HK-2 (cell line): ENCODE measurements around the gene TRIM31.

Experiments
- DNase-seq: peaks from one replicate; pipeline ENCODE4 v3.0.0-alpha.2; 2018; ENCODE audit not compliant: unreplicated experiment

The TRIM31 gene

DNA sequence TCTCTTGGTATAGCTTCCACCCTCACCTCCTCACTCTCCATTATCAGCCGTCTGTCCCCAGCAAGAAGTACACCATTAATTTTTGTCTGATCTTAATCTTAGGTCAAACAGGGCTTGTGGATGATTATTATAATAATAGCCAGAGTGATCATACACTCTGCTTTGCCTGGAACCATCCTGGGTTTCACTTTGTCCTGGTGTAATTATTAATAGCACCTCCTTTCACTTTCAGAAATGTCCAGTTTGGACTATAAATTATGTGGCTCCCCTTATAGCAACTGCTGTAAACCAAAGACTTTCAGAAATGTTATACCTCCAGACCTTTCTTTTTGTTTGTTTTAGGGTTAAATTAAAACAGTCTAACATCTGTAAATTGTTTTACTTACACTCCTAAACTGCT lies 951 bp upstream of the TRIM31 start:
- no peak for DNase-seq

DNA sequence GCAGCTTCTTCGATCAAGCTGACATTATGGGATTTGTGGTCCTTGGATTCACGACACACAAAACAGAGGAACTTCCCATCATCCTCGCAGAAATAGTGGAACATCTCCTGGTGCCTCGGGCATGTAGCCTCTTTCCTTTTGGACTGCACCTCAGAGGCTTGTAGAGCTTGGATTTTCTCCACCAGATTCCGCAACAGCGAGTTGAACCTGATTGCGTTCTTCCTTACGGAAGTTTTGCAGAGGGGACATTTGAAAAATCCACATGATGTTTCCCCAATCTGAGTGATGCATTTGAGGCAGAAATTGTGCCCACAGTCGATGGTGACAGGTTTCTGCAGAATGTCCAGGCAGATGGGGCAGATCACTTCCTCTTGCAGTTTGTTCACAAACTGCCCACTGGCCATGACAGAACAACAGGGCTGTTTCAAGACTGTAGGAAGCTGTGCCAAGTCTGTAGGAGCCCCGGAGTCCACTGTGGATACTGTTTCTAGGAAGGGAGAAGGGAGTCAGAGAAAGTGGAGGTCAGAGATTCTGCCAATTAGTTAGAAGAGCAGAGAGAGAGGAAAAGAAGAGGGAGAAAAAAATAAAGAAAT lies 392 bp downstream of the TRIM31 start:
- no peak for DNase-seq

DNA sequence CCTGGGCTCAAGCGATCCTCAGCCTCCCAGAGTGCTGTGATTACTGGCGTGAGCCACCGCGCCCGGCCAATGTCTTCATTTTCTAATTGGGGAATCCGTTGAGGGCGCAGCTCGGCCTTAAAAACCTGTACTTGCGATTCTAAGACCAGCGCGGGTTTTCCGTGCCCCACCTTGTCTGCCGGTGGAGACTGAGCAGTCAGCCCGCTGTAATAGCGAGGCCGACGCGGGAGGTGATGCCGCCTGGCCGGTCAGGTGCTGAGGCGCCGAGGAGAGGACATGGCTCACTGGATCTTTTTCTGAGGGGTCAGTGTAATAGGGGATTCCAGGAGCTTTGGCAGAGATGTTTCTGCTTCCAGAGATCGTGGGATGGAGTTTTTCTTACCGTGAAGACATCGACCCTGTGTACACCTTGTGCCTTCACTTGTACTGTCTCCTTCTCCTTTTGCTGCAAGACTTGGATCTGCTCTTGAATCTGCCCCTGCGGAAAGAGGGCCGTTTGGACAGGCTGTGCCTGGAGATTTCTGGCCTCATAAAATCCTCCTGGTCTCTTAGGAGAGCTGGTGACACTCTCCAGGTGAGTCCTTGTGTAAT lies 1.5 kb downstream of the TRIM31 start:
- no peak for DNase-seq

DNA sequence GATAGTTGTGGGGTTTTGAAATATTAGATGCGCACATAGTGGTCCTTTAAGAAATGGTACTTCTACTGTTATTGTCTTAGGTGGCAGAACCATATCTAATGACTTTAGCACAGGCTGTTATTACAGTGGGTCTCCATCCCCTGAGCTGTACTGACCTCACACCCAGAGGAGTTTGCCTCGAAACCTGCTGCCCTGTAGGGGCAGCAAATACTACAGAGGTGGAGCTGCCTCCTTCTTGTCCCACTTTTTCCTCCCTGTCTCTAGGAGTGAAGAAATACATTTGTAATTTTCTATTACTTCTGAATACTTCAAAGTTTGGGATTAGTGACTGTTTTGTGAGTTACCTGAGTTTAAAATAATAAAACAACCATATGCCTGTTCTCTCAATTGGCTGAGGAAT lies 8.2 kb downstream of the TRIM31 start:
- no peak for DNase-seq

DNA sequence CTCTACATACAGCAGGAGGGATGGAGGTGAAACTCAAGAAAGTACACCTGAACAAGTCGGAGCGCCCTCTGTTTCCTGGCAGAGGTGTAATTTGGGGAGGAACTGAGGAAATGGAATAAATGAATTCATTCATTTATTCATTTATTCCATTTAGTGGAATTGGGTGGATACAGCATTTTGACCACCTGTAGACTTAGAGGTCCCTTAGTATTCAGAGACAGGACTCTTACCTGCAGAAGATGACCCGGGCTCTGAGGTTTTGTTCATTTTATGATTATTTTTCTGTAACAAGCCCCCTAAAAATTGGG lies 9.1 kb downstream of the TRIM31 start:
- no peak for DNase-seq

DNA sequence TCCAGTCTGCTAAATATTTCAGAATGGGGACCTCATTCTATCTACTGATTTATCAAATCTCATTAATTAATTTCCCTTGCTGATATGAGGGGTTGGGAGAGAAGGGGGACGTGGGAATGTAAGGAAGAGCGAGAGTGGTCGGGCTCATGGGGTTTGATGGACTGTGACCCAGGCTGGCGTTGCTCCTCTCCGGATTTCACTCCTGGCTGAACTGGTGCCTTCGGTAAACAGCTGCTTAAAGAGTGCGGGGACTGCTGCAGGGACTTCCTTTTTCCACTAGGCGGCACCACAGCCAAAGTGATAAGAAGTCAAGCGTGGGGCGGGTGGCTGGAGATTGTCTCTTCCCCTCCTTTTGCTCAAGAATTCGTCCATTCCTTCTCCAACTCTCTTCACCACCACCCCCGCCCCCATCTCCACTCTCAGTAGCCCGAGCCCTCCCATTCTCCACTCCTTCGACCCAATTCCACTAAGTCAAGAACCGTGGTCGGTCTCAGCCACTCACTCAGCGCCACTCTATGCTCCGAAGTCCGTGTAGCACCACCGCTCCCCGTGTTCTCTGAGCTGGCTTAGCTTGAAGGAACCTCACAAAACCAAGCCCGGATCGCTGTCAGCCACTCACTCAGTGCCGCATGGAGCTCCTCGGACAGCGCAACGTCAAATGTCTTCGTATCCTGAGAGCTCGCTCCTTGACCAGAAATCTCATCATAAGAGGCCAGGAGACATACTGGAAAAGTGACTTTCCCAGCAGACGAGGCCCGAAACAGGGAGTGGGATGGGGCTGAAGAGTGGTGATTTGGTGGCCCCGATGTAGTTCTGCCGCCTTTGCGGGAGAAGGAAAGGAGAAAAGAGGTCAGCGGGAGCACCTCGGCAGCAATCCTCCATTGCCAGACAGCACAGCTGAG lies 9.7 kb downstream of the TRIM31 start:
- DNase-seq = peak; percentile 84

DNA sequence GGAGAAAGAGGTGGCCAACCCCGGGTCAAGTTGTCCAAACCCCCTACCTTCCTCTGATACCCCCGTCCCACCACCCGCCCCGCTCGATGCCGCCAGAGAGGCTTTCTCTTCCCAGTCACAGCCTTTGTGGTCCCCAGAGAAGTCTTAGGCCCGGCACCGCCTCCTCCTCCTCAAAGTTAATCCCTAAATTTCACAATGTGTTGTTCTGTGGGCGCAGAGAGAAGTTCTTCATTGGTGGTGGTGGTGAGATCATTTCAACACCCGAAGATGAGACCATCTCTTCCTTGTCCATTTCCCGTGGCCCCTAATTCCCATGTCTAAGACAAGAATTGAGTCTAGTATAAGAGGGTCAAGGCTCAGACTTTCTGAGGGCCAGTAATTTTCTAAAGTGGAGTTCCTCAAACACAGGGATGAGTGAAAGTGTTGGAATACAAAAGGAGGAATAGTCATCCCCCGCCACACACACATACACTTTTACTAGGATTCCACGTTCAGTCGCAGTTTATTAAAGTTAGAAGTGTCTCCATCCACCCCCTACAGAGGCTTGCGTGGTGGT lies 10.4 kb downstream of the TRIM31 start:
- no peak for DNase-seq

DNA sequence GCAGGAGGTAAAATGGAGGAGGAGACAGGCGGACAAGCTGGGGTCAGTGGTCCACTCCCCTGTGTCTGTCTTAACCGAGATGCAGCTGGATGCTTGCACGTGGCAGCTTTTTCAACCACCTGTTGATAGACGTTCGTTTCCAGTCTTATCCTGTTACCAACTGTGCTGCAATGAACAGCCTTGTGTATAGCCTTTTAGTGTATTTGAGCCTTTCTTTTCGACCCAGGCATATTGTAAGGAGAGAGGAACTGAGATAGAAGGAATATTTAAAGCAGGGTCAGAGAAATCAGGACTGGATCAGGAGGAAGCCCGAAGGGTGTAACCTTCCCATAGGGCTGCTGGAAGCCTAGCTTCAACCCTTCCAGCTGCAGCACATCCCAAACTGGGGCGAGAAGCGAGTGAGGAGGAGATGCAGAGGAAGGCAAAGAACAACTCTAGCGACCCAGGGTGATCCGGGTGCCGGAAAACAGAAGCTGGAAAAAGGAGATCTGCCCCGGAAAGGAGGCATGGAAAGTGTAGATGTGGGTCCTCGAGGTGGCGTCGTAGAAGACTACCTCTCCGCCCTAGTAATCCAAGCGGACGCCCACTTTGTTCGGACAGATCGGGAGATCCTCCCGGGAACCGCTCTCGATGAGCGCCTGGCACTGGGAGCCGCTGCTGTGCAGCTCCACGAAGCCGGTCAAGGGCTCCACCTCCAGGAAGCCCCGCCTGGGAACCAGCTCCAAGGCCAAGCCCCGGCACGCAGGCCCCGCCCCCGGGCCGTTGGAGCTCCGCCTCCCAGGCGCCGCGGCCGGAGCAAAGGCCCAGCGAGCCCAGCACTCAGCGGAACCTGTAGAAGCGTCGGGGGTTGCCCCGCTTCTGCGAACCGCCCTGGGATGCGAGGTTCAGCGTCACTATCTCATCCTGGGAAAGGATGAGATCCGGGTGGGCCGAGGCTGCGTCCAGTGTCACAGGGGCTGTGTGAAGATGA lies 11.2 kb downstream of the TRIM31 start:
- peak; percentile 89 for DNase-seq

DNA sequence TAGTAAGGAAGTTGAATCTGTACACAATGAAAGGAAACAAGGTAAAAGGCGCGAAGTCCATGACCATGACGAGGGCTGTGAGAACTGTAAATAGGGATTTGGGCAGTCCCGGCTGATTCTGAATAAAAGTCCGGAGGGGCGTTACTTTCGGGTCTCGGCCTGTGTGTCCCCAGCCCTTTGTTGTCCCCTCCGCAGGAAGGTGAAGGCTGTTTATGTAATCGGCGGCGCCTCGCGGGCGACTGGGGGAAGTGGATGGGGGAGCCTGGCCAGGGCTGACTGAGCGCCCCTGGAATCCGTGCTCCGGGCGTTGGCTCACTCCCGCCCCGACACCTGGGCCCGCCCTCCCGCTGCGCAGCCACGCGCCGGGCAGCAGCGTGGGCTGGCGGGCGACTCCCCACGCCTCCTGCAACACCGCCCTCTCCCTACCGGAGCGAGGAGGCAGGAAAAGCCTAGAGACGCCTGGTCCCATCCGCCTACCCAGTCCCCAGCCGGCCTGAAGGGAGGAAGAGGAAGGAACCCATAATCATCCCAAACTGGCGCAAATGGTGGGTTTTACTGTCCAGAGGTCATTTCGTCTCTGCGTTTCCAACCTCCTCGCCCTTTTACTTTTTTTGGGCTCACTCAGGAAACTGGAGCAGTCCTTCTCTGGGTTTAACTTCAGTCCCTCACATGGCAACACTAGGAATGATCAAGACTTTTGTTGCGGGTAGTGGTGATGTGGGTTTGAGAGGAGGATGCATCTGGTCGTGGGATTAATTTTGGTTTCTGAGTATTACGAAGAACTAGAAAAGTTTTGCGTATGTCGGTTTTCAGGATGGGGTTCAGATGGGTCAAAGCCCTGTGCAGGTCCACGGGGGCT lies 12.1 kb downstream of the TRIM31 start:
- DNase-seq = peak; percentile 32

DNA sequence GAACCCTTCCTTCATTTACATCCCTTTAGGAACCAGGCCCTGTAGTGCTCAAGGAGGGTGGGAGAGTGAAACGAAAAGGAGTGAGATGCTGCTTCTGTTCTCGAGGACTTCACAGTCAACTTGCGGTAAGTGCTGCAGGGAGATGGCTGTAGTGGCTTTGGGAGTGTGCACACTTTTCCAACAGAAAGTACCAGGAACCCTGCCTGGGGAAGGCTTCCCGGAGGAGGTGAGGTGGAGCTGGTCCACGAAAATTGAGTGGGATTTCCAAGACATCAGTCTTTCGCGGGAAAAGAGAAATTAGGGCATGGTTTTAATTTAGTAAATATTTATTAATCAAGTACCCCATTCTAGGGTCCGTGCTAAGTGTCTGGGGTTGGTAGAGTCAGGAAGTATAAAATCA lies 12.7 kb downstream of the TRIM31 start:
- no peak for DNase-seq

DNA sequence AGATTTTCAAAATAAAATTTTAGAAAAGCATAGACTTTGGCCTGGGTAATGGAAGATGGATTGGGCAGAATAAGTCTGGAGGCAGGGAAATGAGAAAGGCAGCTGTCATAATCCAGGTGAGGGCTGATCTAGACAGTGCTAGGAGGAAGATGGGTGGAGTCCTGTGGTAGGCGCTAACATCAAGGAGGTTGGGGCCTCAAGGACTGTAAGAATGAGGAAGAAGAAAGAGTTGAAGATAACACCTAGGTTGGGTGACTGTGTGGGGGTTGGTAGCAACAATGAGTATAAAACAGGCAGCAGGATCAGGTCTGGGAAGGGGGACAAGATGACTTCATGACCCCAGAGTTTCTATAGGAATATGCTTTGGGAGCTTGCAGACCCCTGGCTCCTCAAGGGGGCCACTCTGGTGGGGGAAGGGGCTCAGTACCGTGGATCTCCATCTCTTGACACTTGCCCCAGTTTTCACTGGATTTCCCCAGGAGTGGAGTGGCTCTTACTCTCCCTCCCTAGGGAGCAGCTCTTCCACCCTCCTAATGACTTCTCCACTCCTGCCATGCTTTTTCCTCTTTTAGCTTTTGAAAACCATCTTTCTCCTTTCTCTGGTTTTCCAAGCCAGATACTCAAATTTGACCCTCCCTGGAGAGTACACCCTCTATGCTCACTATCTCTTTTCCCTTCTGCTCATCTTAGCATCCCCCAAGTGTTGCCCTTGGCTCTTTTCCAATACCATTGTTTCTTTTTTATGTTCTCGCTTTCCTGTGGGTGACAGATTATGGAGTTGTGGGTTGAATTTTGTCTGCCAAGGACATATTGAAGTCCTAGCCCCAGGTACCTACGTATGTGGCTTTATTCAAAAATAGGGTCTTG lies 14.8 kb downstream of the TRIM31 start:
- DNase-seq = no peak

DNA sequence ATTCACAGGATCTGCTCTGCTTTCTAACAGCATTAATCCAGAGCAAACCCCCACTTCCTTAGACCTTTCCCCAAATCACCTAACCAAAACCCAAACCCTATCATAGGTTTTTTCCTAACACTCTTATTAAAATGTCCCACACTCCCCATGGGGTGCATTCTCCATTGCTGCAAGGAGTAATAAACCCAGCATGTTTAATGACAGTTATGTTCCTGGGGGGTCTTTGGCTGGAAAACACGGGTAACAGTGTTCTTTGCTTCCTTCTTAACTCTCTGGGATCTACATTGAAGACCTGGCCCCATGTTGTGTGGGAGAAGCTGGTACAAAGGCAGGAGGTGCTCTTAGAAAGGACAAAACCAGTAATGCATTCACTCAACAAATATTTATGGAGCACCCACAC lies 16.1 kb downstream of the TRIM31 start:
- DNase-seq = no peak

DNA sequence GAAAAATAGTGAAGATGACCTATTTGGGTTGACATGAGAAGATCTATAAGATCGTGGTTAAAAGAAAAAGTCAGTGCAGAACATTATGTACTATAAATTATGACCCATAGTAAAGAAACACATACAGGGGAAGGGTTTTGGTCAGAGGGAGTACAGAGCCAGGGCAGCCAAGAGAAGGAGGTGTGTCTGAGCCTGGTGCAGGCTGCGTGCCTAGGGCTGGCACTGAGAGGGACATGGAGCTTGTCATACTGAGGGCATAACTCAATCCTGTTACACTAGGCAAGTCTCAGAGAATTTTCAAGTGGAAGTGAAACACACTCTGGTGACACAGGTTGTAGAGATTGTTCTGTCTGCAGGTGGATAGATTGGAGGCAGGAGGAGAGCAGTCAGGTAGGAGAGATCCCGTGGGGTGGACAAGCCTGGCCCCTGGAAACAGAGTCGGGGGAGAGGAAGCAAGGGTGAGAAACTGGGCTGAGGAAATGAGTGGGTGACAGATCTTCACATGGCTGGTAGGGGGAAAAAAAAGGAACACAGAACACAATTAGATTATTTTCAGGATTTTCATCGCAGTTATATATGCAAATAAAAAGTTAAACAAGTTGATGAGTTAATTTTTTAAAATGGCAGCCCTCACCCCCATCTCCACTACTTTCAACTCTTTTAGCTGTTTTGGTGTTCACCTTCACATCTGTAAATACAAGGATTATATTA lies 18.8 kb downstream of the TRIM31 start:
- DNase-seq = no peak

DNA sequence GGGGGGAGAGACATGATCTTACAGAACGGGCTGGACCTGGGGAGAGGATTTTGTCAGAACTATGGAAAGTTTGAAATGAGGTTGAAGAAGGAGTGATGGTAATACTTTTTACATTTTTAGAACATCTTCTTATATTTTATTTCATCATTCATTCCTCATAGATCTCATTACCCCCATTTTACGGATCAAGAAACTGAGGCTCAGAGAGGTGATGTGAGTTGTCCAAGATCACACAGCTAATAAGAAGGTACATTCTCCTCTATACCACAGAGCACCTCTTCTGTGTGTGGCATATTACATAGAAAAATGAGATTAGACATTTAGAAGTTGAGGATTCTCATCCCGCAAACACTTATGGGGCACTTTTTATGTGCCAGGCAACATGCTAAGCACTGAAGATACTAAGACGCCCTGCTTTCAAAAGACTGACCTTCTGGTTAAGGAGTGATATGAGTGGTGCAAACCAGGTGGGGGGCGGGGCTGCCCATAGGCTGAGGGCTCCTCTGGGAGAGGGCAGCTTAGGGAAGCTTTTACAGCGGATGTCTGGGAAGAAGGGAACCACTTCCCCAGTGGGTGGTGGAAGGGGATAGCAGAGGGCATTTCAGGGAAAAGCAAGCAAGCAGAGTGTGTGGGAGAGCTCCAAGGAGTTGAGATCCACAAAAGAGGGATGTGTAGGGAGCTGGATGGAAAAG lies 19.9 kb downstream of the TRIM31 start:
- no peak for DNase-seq

DNA sequence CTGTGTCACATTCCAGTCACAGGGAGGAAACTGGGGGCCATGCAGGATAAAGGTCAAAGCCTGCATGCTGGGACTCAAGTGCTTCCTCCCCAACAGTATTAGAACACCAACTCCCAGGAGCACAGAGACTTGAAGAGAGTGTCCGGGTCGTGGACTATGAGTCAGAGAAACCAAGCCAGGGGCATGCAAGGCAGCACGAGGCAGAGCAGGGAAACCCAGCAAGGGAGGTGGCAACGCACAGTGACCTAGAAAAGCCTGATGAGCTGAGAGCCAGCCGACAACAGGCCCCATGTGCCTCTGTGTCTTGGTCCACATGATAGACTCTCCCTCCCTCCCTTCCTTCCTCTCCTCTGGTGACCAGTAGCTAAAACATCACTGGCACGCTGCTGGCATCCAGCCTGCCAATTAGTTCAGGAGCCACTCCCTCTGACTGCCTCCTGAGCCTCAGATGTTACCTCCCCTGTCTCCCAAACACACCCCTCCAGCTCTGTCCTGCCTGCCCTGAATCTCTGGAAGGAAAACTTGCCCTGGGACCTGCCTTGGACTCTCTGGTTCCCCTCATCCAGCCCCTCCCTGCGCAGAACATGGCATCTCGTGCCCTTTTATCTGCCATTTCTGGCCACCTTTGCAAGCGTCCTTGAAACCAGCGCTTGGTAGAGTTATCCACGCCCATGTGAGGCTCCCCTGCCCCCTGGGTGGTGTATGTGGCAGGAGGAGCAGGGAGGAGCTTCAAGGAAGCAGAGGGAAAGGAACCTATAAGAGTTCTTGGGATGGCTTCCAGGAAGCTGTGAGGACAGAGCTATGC lies 21.1 kb downstream of the TRIM31 start:
- peak; percentile 52 for DNase-seq

DNA sequence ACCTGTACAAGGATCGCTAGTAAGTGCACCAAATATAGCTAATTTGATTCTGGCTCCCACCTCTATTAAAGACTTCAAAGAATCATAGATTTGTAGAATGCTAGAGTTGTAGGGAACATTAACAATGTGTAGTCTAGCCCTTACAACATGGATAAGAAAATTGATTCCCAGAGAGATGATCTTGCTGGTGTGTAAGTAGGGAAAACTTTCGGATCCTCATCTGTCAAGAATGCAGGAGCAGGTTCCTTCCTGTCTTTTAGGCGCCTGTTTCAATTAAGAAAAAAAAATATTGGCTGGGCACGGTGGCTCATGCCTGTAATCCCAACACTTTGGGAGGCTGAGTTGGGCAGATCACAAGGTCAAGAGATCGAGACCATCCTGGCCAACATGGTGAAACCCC lies 25.0 kb downstream of the TRIM31 start:
- DNase-seq = no peak

DNA sequence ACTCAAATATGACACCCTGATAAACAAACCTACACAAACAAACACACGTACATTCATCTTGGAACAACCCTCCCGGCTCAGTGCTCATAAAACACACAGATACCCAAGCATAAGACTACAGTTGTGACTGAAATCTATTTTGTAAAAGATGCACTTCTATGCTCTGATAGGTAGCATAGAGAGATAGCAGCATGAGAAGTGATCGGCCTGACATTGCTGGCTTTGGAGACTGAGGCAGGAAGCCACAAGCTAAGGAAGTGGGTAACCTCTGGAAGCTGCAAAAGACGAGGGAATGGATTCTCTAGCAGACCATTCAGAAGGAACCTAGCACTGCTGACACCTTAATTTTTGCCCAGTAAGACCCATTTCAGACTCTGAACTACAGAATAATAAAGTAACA lies 35.7 kb downstream of the TRIM31 start:
- no peak for DNase-seq
